PFSK-1 (cell line): Measurements from ENCODE around the gene LRBA.

Source experiments
- FOXP2 ChIP-seq: optimal IDR thresholded peaks from 2 replicates; pipeline ENCODE3; 2011; ENCODE audit warnings: borderline replicate concordance, control low read depth, inconsistent platforms; ENCODE audit not compliant: insufficient read depth; ENCODE audit errors: extremely low read length, extremely low read depth
- POLR2AphosphoS5 ChIP-seq: IDR thresholded peaks from 2 replicates; pipeline ENCODE4 v1.6.1; 2012; ENCODE audit warnings: low read depth, mild to moderate bottlenecking, control low read depth, low read length, moderate library complexity
- SIN3A ChIP-seq: IDR thresholded peaks from 2 replicates; pipeline ENCODE4 v1.6.1; 2012; ENCODE audit warnings: mild to moderate bottlenecking, low read length, moderate library complexity, borderline replicate concordance; ENCODE audit not compliant: insufficient read depth
- TAF1 ChIP-seq: IDR thresholded peaks from 2 replicates; pipeline ENCODE4 v1.6.1; 2012; ENCODE audit warnings: low read length, control low read depth, borderline replicate concordance; ENCODE audit not compliant: insufficient read depth
- TF ChIP-seq, protein P1 (sequence below), 2 experiments: IDR thresholded peaks; 2 replicates each; pipeline versions ENCODE4 v1.6.1 to v1.8.0; 2011 to 2012; ENCODE audit warnings: low read depth in 2 of 2, low read length in 2 of 2, control low read depth in 1 of 2, inconsistent platforms in 1 of 2, mild to moderate bottlenecking in 1 of 2, moderate library complexity in 1 of 2; ENCODE audit not compliant: insufficient read depth in 1 of 2

DNA sequence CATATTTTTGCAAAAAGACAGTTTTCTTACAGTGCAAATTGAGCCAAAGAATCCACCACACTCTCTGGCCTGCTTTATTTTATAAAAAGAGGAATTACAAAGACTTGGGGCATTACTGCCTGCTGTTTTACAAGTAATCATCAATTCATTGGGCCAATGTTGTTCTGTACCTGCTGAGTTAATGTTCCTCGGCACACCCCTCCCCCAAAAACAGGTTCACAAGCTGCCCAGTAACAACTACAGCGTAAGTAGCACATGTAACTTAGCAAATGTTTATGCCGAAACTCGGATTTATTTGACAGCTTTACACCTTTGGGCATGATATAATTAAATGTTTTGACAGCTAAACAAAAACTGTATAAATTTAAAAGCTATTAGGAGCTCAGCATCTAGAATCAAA lies 647.8 kb downstream of the LRBA start:
- no peak for TF ChIP-seq POLR2AphosphoS5
- TF ChIP-seq TAF1: no peak
- TF ChIP-seq, protein P1, sequence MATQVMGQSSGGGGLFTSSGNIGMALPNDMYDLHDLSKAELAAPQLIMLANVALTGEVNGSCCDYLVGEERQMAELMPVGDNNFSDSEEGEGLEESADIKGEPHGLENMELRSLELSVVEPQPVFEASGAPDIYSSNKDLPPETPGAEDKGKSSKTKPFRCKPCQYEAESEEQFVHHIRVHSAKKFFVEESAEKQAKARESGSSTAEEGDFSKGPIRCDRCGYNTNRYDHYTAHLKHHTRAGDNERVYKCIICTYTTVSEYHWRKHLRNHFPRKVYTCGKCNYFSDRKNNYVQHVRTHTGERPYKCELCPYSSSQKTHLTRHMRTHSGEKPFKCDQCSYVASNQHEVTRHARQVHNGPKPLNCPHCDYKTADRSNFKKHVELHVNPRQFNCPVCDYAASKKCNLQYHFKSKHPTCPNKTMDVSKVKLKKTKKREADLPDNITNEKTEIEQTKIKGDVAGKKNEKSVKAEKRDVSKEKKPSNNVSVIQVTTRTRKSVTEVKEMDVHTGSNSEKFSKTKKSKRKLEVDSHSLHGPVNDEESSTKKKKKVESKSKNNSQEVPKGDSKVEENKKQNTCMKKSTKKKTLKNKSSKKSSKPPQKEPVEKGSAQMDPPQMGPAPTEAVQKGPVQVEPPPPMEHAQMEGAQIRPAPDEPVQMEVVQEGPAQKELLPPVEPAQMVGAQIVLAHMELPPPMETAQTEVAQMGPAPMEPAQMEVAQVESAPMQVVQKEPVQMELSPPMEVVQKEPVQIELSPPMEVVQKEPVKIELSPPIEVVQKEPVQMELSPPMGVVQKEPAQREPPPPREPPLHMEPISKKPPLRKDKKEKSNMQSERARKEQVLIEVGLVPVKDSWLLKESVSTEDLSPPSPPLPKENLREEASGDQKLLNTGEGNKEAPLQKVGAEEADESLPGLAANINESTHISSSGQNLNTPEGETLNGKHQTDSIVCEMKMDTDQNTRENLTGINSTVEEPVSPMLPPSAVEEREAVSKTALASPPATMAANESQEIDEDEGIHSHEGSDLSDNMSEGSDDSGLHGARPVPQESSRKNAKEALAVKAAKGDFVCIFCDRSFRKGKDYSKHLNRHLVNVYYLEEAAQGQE (IDR thresholded peaks at IDR 0.05; ENCODE audit: insufficient read depth in 1 of 2, low read depth in 2 of 2, low read length in 2 of 2): no peak
- TF ChIP-seq SIN3A: no peak
- TF ChIP-seq FOXP2: no peak
